IPS-18c (cell line): ENCODE data around the gene C10orf143.

Source experiments
- H3K4me3 ChIP-seq: 2 replicates; pipeline ENCODE4 v1.7.0; 2013; ENCODE audit warnings: low read depth, mild to moderate bottlenecking, low read length, moderate library complexity; ENCODE audit not compliant: insufficient read depth
- H3K9me3 ChIP-seq: one replicate; pipeline ENCODE4 v1.6.1; 2013; ENCODE audit warnings: mild to moderate bottlenecking, low read length, moderate library complexity; ENCODE audit not compliant: control insufficient read depth, insufficient read depth

The C10orf143 gene

DNA sequence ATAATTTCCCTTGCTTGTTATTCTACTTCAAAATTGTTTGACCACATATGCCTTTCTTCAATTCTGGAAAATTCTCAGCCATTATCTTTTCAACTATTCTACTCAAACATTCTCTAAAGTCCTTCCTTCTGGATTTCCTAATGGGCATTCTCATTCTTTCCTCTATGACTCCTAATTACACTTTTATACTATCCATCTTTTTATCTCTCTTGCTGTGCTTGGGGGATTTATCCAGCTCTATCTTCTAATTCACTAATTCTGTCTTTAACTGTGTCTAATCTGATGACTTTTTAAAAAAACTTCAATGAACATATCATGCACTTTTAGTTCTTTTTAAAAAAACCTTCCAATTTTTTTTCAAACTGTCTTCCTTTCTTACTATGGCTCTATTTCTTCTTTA, 38.4 kb downstream of the C10orf143 start:
- no peak overlapping the region for H3K4me3 ChIP-seq
- H3K9me3 ChIP-seq: no peaks in the 10 kb centered on the region

- Histone ChIP-seq H3K4me3 (no peak overlapping the region), H3K9me3 (no peaks in the 10 kb centered on the region)
These were observed 42.7 kb downstream of the C10orf143 start for GRCh38 chr10:130067893-130068292.

DNA sequence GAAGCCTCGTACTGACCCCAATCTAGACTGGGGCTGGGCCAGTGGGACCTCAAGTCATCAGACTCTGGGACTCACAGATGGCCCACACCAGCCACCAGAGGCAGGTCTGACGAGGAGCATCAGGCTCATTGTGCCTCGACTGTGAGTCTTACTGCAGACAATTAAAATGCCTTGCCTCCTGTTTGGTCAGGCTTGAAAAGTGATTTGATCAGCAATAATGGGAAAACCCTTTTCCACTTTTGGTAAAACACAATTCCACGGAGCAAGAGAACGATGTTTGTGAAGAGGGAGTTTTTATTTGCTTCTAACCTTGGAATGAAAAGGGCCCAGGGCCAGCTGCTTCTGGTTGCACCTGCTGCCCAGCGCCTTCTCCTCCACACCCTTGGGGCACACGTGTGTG, 43.9 kb downstream of the C10orf143 start:
- H3K4me3 ChIP-seq: no peak overlapping the region
- H3K9me3 ChIP-seq: no peaks in the 10 kb centered on the region

DNA sequence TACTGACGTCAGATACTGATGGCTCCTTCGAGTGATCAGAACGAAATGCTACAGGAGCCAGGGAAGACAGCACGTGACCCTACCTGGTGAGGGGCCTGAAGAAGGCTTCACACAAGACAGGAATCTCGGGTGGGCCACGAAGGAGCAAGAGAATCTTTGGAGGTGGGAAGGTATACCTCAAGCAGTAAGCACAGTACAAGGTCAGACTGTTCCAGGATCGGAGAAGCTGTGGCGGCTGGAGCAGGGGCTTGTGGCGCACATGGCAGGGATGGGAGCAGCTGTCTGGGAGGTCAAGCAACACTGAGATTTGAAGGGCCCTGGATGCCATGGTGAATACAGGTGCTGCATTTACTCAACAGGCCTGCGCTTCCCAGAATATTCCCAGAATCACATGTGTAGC, 45.4 kb downstream of the C10orf143 start:
- Histone ChIP-seq H3K4me3 (no peak overlapping the region), H3K9me3 (no peaks in the 10 kb centered on the region)

DNA sequence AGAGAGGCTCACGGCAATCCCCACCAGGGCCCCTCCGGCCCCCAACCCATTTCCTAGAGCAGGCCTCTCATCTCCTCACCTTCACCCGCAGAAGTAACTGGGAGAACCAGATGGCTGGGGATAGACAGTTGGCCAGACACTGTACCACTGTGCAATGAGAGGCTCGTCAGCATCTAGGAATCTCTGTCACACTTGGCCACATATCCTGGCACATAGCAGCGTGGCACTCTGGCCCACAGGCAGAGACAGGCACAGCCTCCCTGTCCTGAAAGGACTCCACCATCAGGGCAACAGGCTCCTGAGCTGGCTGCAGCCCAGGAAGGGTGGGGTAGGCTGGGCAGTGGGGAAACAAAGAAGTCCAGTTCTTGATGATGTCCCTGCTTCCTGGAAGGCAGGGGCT, 45.8 kb downstream of the C10orf143 start:
- Histone ChIP-seq H3K9me3 (no peaks in the 10 kb centered on the region), H3K4me3 (no peak overlapping the region)

GRCh38 chr10:130062976-130063375, 47.7 kb downstream of the C10orf143 start:
- no peak overlapping the region for H3K4me3 ChIP-seq
- no peaks in the 10 kb centered on the region for H3K9me3 ChIP-seq

DNA sequence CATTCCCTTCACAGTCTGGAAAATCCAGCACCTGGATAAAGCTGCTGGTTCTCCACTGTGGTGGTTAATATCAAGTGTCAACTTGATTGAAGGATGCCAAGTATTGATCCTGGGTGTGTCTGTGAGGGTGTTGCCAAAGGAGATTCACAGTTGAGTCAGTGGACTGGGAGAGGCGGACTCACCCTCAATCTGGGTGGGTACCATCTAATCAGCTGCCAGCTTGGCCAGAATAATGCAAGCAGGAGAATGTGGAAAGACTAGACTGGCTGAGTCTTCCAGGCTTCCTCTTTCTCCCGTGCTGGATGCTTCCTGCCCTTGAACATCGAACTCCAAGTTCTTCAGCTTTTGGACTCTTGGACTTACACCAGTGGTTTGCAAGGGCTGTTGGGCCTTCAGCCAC, 48.4 kb downstream of the C10orf143 start:
- Histone ChIP-seq H3K4me3 (no peak overlapping the region), H3K9me3 (no peaks in the 10 kb centered on the region)

- Histone ChIP-seq H3K4me3 (no peak overlapping the region), H3K9me3 (no peaks in the 10 kb centered on the region)
These were observed 48.9 kb downstream of the C10orf143 start for GRCh38 chr10:130061760-130062159.

DNA sequence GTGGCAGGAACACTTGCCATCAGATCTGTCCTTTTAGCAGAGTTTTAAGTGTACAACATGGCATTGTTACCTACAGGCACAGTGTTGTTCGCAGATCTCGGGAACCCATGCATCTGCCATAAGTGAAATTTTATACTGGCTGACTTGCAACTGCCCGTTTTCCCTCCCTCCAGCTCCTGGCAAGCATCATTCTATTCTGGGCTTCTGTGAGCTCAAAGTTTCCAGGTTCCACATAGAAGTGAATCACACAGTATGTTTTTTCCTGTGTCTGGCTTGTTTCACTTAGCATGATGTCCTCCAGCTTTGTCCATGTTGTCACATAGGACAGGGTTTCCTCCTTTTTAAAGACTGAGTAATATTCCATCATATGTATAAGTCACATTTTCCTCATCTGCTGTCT, 56.6 kb downstream of the C10orf143 start:
- H3K4me3 ChIP-seq: no peak overlapping the region
- H3K9me3 ChIP-seq: no peaks in the 10 kb centered on the region

DNA sequence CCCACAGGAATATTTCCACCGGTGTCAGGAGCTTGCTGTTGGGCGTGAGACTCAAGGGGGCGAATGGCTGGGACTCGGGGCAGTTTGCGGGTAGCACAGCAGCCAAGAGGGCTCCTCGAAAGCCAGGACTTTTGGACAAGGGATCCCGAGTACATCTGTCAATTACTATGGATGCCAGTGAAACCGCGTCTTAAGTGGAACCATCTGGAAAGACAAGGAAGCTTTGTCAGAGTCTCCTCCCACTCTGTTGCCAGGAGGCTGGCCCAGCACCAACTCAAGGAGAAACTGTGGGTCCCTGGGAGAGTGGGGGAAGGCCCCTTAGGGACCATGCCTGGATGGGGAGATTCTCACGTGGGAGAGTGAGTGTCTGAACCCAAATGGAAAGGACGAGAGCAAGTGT, 57.1 kb downstream of the C10orf143 start:
- no peaks in the 10 kb centered on the region for H3K9me3 ChIP-seq

DNA sequence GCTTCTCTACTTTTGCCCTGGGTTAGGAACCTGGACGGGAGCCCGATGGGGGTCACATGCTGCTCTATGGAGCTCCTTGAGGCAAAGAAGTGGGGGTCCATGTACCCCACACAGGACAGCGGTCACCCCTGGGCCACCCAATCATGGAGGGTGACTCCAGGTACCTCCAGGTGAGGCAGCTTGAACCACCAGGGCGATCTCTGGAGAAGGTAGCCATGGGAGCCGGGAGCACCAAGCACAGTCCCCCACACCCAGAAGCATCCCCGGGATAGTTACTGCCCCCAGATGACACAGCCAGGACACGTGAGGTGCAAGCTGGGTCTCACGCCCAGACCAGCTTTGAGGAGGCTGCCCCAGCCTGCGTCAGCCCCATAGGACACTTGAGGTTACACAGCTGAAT, 58.4 kb downstream of the C10orf143 start:
- H3K4me3 ChIP-seq: no peak overlapping the region
- H3K9me3 ChIP-seq: no peaks in the 10 kb centered on the region

More for the DNA sequence above, 57.1 kb downstream of the C10orf143 start:
- H3K4me3 ChIP-seq: no peak overlapping the region

DNA sequence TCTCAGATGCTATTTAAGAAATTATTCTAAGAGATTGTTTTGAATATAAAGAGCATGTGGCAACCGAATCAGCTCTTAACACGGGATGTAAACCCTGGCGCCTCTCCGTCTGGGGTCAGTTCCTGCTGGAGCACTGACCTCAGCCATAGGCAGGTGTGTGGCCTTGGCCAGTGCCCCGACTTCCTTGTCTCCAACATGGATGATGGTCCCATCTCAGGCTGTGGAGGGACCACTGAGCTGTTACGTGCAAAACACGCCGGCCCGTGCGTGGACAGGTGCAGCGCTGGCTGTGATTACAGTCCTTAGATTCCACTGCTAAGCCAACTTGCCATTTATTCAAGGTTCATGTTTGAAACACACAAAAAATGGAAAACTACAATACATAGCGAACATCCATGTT, 59.9 kb downstream of the C10orf143 start:
- no peak overlapping the region for H3K4me3 ChIP-seq
- H3K9me3 ChIP-seq: no peaks in the 10 kb centered on the region

- H3K4me3 ChIP-seq: no peak overlapping the region
These were observed 60.6 kb downstream of the C10orf143 start for GRCh38 chr10:130049987-130050386.

GRCh38 chr10:130049244-130049643, 61.4 kb downstream of the C10orf143 start:
- H3K4me3 ChIP-seq: no peak overlapping the region
- no peaks in the 10 kb centered on the region for H3K9me3 ChIP-seq

More at GRCh38 chr10:130049987-130050386, 60.6 kb downstream of the C10orf143 start:
- no peaks in the 10 kb centered on the region for H3K9me3 ChIP-seq

DNA sequence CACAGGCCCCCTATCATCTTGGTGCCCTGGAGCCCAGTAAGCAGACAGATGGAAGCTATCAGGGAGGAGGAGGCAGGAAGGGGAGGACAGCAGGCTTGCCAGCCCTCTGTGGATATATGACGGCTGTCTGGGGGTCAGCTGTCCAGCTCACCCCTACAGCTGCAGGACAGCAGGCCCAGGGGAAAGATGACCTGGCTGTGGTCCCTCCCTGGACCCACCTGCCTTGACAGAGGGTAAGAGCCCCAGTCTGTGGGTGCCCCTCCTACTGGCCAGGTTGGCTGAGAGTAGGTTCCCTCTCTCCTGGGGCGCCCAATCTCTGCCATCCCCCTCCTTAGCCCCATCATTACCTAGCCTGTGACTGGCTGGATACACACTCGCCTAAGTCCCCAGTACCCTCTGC, 62.5 kb downstream of the C10orf143 start:
- H3K4me3 ChIP-seq: no peak overlapping the region
- no peaks in the 10 kb centered on the region for H3K9me3 ChIP-seq

DNA sequence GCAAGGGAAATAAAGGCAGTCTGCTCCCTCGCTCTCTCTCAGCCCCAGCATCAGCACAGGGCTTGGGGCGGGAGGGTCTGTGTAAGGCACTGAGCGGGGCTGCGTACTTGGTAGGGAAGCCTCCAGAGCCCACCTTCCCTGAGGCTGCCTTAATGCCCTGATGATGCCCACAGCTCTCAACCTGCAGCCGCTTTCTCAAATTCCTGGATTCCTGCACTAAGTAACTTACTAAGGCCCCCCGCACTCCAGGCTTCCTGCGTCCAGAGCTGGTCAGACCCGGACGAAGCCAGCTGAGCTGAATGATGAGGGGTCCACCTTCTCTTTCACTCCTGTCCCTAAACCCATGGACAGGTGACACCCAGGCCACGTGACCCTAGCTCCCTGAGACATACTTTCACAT, 63.3 kb downstream of the C10orf143 start:
- H3K9me3 ChIP-seq: no peaks in the 10 kb centered on the region

GRCh38 chr10:130046591-130046990, 64.0 kb downstream of the C10orf143 start:
- H3K9me3 ChIP-seq: no peaks in the 10 kb centered on the region
- no peak overlapping the region for H3K4me3 ChIP-seq

More for the DNA sequence above, 63.3 kb downstream of the C10orf143 start:
- H3K4me3 ChIP-seq: no peak overlapping the region

DNA sequence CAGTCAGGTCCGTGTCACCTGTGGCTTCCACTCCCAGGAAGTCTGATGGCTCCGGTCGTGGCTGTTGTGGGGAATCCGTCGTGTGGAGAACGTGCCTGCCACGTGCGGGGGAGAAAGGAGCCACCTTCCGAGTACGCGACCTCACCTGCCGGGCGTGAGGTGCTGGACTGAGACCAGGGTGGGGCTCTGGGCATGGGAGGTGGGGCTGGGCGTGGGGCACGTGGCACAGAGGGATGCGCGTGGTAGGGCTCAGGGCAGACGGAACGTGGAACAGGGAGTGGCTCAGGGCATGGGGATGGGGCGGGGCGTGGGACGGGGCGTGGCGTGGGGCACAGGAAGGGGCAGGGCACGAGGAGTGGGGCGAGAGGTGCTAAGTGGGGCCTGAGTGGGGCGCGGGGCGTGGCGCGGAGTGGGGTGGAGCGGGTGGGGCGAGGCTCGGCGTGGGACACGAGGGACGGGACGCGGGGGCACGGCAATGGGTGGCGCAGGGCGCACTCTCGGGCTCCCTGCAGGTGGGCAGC, 64.8 kb downstream of the C10orf143 start:
- H3K9me3 ChIP-seq: no peaks in the 10 kb centered on the region
- no peak overlapping the region for H3K4me3 ChIP-seq

DNA sequence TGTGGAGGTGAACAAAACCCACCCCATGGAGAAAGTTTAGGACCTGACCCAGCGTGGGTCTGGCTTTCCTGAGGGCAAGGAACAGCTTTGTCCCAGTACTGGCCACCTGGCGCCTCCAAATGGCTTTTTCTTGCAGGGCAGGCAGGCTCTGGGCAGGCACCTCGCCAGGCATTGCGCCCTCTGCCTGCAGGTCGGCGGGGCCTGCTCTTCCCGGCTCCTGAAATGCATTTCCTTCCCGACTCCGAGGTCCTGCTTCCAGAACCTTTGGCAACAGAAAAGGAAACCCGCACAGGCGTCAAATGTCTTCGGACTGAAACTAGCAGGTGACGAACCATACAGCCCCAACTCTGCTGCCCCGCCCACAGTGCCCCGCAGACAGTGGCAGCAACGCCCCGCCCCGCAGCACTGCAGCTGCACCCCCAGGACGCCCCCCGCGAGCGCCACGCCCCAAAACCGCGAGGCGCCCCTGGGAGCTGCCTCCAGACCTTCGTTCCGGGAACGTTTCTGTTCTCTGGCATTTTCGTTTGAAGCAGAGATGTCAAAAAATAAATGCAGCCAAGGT, 65.5 kb downstream of the C10orf143 start:
- no peak overlapping the region for H3K4me3 ChIP-seq
- H3K9me3 ChIP-seq: no peaks in the 10 kb centered on the region
